Measurements from ENCODE around the gene ZNF407. TPM values are rescaled to one million over a fixed set of nuclear protein-coding genes. Genes with fewer than 3 reads are reported as not detected.

The ZNF407 gene
- total and polyA plus RNA-seq, 12 donors = 2.5 to 14.9 (median 12.7) TPM

GRCh38 chr18:74551936-74552555 lies 45.6 kb upstream of the ZNF407 start:
- DNase-seq = peak; percentile 70 to 89
- Histone ChIP-seq H3K27ac (no peak overlapping the region), H3K4me1 (peaks cover 0 to 22% (median 15%) of the 10 kb centered on the region in 9 donors), H3K27me3 (no peaks in the 10 kb centered on the region), H3K36me3 (no peaks in the 10 kb centered on the region), H3K4me3 (no peak overlapping the region), H3K9me3 (peaks cover 0 to 24% (median 11%) of the 10 kb centered on the region in 11 donors)
- intact Hi-C loops (cut with DNase I) = loop anchor here in 9 of 10 donors (1.0 to 10.0 kb wide), 8 partner anchors 56 to 357 kb away; partner anchors contain the start of gene CNDP2 (in 1 of the 9)
- ATAC-seq = peak; percentile 86 to 95 (median 94)
- peak; percentile 84 to 92 (median 88) for TF ChIP-seq CTCF (IDR thresholded peaks at IDR 0.05)
- 16 to 17% methylated on average over 5 of the region's 5 CpGs for WGBS, 2 donors

GRCh38 chr18:74556126-74556525 lies 41.5 kb upstream of the ZNF407 start:
- intact Hi-C loops (cut with DNase I) = loop anchor here in 2 of 10 donors (5.0 to 10.0 kb wide), 2 partner anchors 359 to 361 kb away; no protein-coding TSS in a partner anchor
- no peak for ATAC-seq
- no peak for TF ChIP-seq CTCF (IDR thresholded peaks at IDR 0.05)

GRCh38 chr18:74558096-74558495 lies 39.6 kb upstream of the ZNF407 start:
- Histone ChIP-seq H3K9me3 (no peaks in the 10 kb centered on the region), H3K36me3 (no peaks in the 10 kb centered on the region), H3K4me3 (no peak overlapping the region), H3K27me3 (no peaks in the 10 kb centered on the region), H3K27ac (no peak overlapping the region), H3K4me1 (peaks cover 0 to 2% (median 0%) of the 10 kb centered on the region in 9 donors)
- no peak for DNase-seq
- no peak for ATAC-seq
- intact Hi-C loops (cut with DNase I) = loop anchor here in 2 of 10 donors (5.0 to 10.0 kb wide), 2 partner anchors 361 to 363 kb away; no protein-coding TSS in a partner anchor
- TF ChIP-seq CTCF (IDR thresholded peaks at IDR 0.05) = no peak
- 63 to 88% methylated on average over 4 of the region's 4 CpGs for WGBS, 2 donors

More at GRCh38 chr18:74556126-74556525, 41.5 kb upstream of the ZNF407 start:
- WGBS, 2 donors = 90 to 93% methylated on average over 11 of the region's 11 CpGs
- no peaks in the 10 kb centered on the region for H3K9me3 ChIP-seq
- H3K27me3 ChIP-seq = no peaks in the 10 kb centered on the region
- no peak for DNase-seq
- no peaks in the 10 kb centered on the region for H3K36me3 ChIP-seq
- H3K4me3 ChIP-seq = no peak overlapping the region
- no peak overlapping the region for H3K27ac ChIP-seq
- peaks cover 0 to 10% (median 6%) of the 10 kb centered on the region in 9 donors for H3K4me1 ChIP-seq

- H3K4me3 ChIP-seq = no peak overlapping the region
- WGBS, 2 donors = 73 to 85% methylated on average over 4 of the region's 4 CpGs
- intact Hi-C loops (cut with DNase I) = no loop called here
These were observed 35.4 kb upstream of the ZNF407 start for GRCh38 chr18:74562131-74562730.

More at GRCh38 chr18:74562131-74562730, 35.4 kb upstream of the ZNF407 start:
- no peaks in the 10 kb centered on the region for H3K27me3 ChIP-seq
- peaks cover 0 to 9% (median 0%) of the 10 kb centered on the region in 11 donors for H3K9me3 ChIP-seq
- no peak for DNase-seq
- no peaks in the 10 kb centered on the region for H3K36me3 ChIP-seq
- ATAC-seq = no peak
- no peak for TF ChIP-seq CTCF (IDR thresholded peaks at IDR 0.05)
- peaks cover 0 to 2% (median 0%) of the 10 kb centered on the region in 9 donors for H3K4me1 ChIP-seq
- H3K27ac ChIP-seq = no peak overlapping the region
